ENCODE measurements around the gene EPS8. TPM values are rescaled to one million over a fixed set of nuclear protein-coding genes. Genes with fewer than 3 reads are reported as not detected.
A peak's percentile ranks its signal among the peaks of the same experiment; 100 is the strongest.

Gene EPS8
- total RNA-seq, 4 donors from 2014 or later: 93.7 to 173 (median 109) TPM

GRCh38 chr12:15669256-15669948, 119.8 kb downstream of the EPS8 start:
- Histone ChIP-seq H3K36me3 (no peaks in the 10 kb centered on the region), H3K27me3 (no peaks in the 10 kb centered on the region), H3K27ac (no peak overlapping the region), H3K9me3 (no peaks in the 10 kb centered on the region), H3K4me3 (no peak overlapping the region), H3K4me1 (peaks cover 7 to 11% of the 10 kb centered on the region in 2 donors)
- TF ChIP-seq, protein P1, sequence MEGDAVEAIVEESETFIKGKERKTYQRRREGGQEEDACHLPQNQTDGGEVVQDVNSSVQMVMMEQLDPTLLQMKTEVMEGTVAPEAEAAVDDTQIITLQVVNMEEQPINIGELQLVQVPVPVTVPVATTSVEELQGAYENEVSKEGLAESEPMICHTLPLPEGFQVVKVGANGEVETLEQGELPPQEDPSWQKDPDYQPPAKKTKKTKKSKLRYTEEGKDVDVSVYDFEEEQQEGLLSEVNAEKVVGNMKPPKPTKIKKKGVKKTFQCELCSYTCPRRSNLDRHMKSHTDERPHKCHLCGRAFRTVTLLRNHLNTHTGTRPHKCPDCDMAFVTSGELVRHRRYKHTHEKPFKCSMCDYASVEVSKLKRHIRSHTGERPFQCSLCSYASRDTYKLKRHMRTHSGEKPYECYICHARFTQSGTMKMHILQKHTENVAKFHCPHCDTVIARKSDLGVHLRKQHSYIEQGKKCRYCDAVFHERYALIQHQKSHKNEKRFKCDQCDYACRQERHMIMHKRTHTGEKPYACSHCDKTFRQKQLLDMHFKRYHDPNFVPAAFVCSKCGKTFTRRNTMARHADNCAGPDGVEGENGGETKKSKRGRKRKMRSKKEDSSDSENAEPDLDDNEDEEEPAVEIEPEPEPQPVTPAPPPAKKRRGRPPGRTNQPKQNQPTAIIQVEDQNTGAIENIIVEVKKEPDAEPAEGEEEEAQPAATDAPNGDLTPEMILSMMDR (IDR thresholded peaks at IDR 0.05): no peak
- no peak for TF ChIP-seq POLR2A (IDR thresholded peaks at IDR 0.05)
- DNase-seq: no peak
- intact Hi-C loops (cut with DNase I; ENCODE audit: low total_unique reads): no loop called here

GRCh38 chr12:15664491-15664890, 124.7 kb downstream of the EPS8 start:
- intact Hi-C loops (cut with DNase I; ENCODE audit: low total_unique reads): no loop called here
- Histone ChIP-seq H3K27ac (peak overlapping the region; percentile 17 to 26), H3K4me3 (no peak overlapping the region), H3K36me3 (no peaks in the 10 kb centered on the region), H3K27me3 (no peaks in the 10 kb centered on the region), H3K4me1 (peaks cover 0 to 6% of the 10 kb centered on the region in 2 donors), H3K9me3 (no peaks in the 10 kb centered on the region)
- DNase-seq: no peak
- no peak for TF ChIP-seq POLR2A (IDR thresholded peaks at IDR 0.05)
- TF ChIP-seq, protein P1 (IDR thresholded peaks at IDR 0.05): no peak

- Histone ChIP-seq H3K4me3 (no peak overlapping the region), H3K27ac (peak overlapping the region; percentile 62 to 65), H3K27me3 (no peaks in the 10 kb centered on the region), H3K4me1 (no peaks in the 10 kb centered on the region), H3K9me3 (no peaks in the 10 kb centered on the region), H3K36me3 (no peaks in the 10 kb centered on the region)
- TF ChIP-seq POLR2A (IDR thresholded peaks at IDR 0.05): no peak
- TF ChIP-seq, protein P1 (IDR thresholded peaks at IDR 0.05): no peak
- intact Hi-C loops (cut with DNase I; ENCODE audit: low total_unique reads): no loop called here
- no peak for DNase-seq
These were observed 126.1 kb downstream of the EPS8 start for GRCh38 chr12:15662983-15663659.

DNA sequence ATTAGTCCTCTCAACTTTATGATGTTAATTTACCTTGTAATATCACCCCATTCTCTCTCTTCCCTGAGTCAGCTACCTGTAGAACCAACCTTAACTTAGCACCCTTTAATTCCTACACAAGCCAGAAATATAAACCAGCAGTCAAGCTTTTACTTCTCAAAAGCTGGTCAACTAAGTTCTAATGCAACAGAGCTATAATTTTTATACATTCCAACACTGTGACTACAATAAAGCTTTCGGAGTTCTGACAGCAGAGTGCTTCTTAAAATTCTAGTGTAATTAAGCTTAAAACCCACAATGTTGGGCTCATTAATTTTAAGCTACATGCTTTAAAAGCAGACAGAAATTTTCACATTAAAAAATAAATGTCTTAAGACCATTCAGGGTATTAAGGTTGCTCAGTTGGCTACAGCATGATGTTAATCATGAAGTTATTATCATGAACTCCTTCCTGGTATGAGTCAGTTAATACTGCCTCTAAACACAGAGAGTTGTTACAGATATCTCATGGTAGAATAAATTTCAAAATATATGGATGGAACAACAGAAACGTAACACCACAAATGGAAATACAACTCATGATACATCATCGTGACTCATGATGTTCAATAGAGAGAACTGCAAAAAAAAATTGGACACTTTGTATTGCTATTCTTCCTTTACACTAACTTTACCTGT, 126.7 kb downstream of the EPS8 start:
- DNase-seq: no peak
- Histone ChIP-seq H3K27ac (peak overlapping the region; percentile 62 to 65), H3K9me3 (no peaks in the 10 kb centered on the region), H3K4me1 (no peaks in the 10 kb centered on the region), H3K27me3 (no peaks in the 10 kb centered on the region), H3K36me3 (no peaks in the 10 kb centered on the region), H3K4me3 (no peak overlapping the region)
- intact Hi-C loops (cut with DNase I; ENCODE audit: low total_unique reads): no loop called here
- TF ChIP-seq, protein P1 (IDR thresholded peaks at IDR 0.05): no peak
- no peak for TF ChIP-seq POLR2A (IDR thresholded peaks at IDR 0.05)

- Histone ChIP-seq H3K27me3 (no peaks in the 10 kb centered on the region), H3K36me3 (no peaks in the 10 kb centered on the region), H3K4me3 (no peak overlapping the region), H3K27ac (peak overlapping the region; percentile 56 to 72), H3K4me1 (no peaks in the 10 kb centered on the region), H3K9me3 (no peaks in the 10 kb centered on the region)
- no peak for TF ChIP-seq POLR2A (IDR thresholded peaks at IDR 0.05)
- TF ChIP-seq, protein P1 (IDR thresholded peaks at IDR 0.05): no peak
- DNase-seq: no peak
- intact Hi-C loops (cut with DNase I; ENCODE audit: low total_unique reads): no loop called here
These were observed 137.8 kb downstream of the EPS8 start for GRCh38 chr12:15651371-15651770.
